Activated B cell treated with CpG ODN at 0.5 μM for 24 hours (primary cell): ENCODE data around the gene PNPLA2. TPM values are rescaled to one million over a fixed set of nuclear protein-coding genes. Genes with fewer than 3 reads are reported as not detected.

Experiments used
- ATAC-seq: fragments of 200-7000 bp; cut with Tn5 transposase; one replicate; pipeline ENCODE4 v1.10.0; 2021; ENCODE audit warnings: low read depth, mild to moderate bottlenecking, moderate library complexity
- CTCF ChIA-PET: fragments of 350-600 bp; sonication (Branson Sonifier 250); formaldehyde crosslinking; loops from one replicate; lab custom pipeline; 2021; ENCODE audit warnings: antibody characterized with exemption; lab: Charles Lee
- POLR2A ChIA-PET: fragments of 350-600 bp; sonication (Branson Sonifier 250); formaldehyde crosslinking; loops from one replicate; lab custom pipeline; 2021; ENCODE audit warnings: antibody characterized with exemption; lab: Charles Lee
- DNase-seq: peaks from one replicate; pipeline ENCODE4 v3.0.0; 2022
- H3K27ac Mint-ChIP-seq: one replicate; pipeline ENCODE4 v1.8.0; 2020; ENCODE audit warnings: mixed read lengths
- H3K27me3 Mint-ChIP-seq: one replicate; pipeline ENCODE4 v1.8.0; 2021; ENCODE audit warnings: mixed read lengths
- H3K36me3 Mint-ChIP-seq: one replicate; pipeline ENCODE4 v1.8.0; 2021; ENCODE audit warnings: low read depth, mixed read lengths
- H3K4me1 Mint-ChIP-seq: one replicate; pipeline ENCODE4 v1.8.0; 2021; ENCODE audit warnings: mixed read lengths
- H3K4me3 Mint-ChIP-seq: one replicate; pipeline ENCODE4 v1.8.0; 2020; ENCODE audit warnings: mild to moderate bottlenecking, mixed read lengths
- H3K9me3 Mint-ChIP-seq: one replicate; pipeline ENCODE4 v1.8.0; 2020; ENCODE audit warnings: mixed read lengths
- intact Hi-C: fragments of 100-400 bp; cut with micrococcal nuclease; formaldehyde crosslinking; loops from one replicate; pipeline ENCODE4 v1.15.1; 2024
- total RNA-seq: library from RNA; stranded (reverse); gene quantifications from 2 replicates; pipeline ENCODE4 v1.2.3, GENCODE V29; 2022
- TF ChIP-seq, protein P1 (sequence below): fragments of 200-600 bp; IDR thresholded peaks from one replicate; pipeline ENCODE4 v1.8.0; 2022; ENCODE audit warnings: antibody characterized with exemption, mild to moderate bottlenecking

Gene PNPLA2
- total RNA-seq, 1 donor from 2014 or later = 53.2 TPM

DNA sequence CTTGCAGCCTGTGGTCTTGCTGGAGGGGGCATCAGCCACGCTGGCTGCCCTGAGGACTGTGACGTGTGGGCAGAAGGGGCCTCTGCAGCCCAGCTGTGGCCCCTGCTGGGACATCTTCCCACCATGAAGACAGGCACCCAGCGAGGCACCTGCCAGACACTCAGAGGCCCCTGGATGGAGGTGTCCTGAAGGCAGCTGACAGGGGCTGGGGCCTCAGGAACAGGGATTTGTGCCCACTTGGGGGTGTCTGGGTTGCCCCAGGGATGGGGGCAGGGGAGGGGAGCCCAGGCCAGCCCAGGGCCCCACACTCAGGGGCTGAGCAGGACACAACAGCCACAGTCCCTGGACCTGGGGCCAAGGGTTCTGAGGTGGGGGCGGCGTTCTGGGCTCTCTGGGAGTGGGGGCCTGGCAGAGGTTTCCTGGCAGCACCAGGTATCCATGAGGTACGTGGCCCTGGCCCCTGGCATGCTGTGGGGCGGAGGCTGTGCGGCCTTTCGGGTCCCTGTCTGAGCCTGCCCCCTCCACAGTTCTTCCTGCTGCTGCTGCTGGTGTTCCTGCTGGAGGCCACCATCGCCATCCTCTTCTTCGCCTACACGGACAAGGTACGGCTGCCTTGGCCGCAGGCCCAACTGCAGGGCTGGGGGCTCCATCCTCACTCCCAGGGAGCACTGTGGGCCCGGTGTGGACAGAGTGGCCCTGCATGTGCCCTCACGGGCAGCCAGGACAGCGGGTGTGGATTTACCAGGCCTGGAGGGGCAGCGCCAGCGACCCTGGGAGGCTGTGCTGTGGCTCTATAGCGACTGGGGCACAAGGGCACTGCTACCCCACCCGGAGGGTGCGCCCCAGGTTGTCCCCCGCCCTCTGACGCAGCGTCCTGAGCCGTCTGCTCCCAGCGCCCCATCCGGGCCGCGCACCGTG is 45.5 kb downstream of the PNPLA2 start:
- Mint-ChIP-seq H3K4me3 (no peak overlapping the region), H3K9me3 (no peaks in the 10 kb centered on the region), H3K4me1 (no peaks in the 10 kb centered on the region), H3K27me3 (no peaks in the 10 kb centered on the region), H3K36me3 (peaks cover 4% of the 10 kb centered on the region), H3K27ac (no peak overlapping the region)
- ChIA-PET CTCF (no interaction called here), POLR2A (interaction anchor here (0.9 kb wide), 1 partner anchor 625 kb away, joined by 3 read pairs; no protein-coding TSS in a partner anchor)
- intact Hi-C loops = loop anchor here (10.0 kb wide), 1 partner anchor 621 kb away; the partner anchor contains the start of gene MOB2
- TF ChIP-seq, protein P1, sequence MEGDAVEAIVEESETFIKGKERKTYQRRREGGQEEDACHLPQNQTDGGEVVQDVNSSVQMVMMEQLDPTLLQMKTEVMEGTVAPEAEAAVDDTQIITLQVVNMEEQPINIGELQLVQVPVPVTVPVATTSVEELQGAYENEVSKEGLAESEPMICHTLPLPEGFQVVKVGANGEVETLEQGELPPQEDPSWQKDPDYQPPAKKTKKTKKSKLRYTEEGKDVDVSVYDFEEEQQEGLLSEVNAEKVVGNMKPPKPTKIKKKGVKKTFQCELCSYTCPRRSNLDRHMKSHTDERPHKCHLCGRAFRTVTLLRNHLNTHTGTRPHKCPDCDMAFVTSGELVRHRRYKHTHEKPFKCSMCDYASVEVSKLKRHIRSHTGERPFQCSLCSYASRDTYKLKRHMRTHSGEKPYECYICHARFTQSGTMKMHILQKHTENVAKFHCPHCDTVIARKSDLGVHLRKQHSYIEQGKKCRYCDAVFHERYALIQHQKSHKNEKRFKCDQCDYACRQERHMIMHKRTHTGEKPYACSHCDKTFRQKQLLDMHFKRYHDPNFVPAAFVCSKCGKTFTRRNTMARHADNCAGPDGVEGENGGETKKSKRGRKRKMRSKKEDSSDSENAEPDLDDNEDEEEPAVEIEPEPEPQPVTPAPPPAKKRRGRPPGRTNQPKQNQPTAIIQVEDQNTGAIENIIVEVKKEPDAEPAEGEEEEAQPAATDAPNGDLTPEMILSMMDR = no peak
- ATAC-seq (no peak), DNase-seq (no peak)

DNA sequence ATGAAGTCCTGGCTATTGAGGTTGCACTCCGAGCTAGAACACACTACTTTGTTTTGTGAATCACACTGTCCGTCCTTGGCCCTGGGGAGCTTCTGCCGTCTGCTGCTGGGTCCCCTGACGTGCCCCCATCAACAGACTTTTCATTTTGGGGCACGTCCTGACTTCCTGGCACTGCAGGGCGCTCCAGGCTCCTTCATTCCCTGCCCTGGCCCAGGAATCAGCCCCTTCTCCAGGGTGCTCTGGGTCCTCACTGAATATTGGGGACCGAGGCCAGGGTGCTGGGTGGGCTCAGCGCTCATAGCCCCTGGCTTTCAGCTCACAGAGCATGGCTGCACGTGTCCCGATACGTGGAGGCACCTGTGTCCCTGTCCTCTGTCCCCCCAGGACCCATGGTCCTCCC is 46.2 kb downstream of the PNPLA2 start:
- no peak for ATAC-seq
- ChIA-PET POLR2A (interaction anchor here (0.9 kb wide), 1 partner anchor 624 kb away, joined by 3 read pairs; no protein-coding TSS in a partner anchor), CTCF (no interaction called here)
- intact Hi-C loops = loop anchor here (10.0 kb wide), 1 partner anchor 620 kb away; the partner anchor contains the start of gene MOB2
- no peaks in the 10 kb centered on the region for H3K4me1 Mint-ChIP-seq
- H3K36me3 Mint-ChIP-seq = peaks cover 4% of the 10 kb centered on the region
- TF ChIP-seq, protein P1 = no peak
- no peaks in the 10 kb centered on the region for H3K9me3 Mint-ChIP-seq
- H3K27me3 Mint-ChIP-seq = no peaks in the 10 kb centered on the region
- no peak overlapping the region for H3K4me3 Mint-ChIP-seq
- no peak for DNase-seq
- no peak overlapping the region for H3K27ac Mint-ChIP-seq

DNA sequence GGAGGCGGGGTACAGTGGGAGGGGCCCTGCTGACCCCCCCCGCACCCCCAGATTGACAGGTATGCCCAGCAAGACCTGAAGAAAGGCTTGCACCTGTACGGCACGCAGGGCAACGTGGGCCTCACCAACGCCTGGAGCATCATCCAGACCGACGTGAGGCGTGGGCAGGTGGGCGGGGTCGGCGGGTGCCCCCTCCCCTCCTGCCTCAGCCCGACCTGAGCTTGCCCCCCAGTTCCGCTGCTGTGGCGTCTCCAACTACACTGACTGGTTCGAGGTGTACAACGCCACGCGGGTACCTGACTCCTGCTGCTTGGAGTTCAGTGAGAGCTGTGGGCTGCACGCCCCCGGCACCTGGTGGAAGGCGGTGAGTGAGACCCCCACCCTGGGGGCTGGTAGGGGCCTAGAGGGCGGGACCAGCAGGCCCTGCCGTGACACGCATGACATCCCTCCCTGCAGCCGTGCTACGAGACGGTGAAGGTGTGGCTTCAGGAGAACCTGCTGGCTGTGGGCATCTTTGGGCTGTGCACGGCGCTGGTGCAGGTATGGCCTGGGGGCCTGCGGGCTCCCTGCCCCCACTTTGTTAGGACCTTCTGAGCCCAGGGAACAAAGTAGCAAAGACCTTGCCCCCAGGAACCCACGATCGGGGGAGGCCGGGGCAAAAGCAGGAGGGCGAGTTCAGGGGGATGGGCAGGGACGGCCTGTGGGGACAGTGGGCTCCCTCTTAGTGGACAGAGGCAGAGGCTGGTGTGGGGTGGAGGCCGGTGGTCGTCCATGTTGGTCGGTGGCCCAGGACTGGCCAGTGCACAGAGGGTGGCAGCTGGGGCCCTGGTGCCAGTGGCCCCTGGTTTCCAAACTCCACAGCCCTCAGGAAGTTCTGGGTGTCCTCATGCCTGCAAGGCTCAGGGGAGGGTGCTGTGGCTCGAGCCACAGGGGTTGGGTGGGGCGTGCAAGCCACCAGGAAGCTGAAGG is 47.0 kb downstream of the PNPLA2 start:
- no peaks in the 10 kb centered on the region for H3K4me1 Mint-ChIP-seq
- ATAC-seq (no peak), DNase-seq (no peak)
- no peaks in the 10 kb centered on the region for H3K27me3 Mint-ChIP-seq
- ChIA-PET CTCF (no interaction called here), POLR2A (no interaction called here)
- H3K36me3 Mint-ChIP-seq = peaks cover 4% of the 10 kb centered on the region
- TF ChIP-seq, protein P1 = no peak
- H3K4me3 Mint-ChIP-seq = no peak overlapping the region
- intact Hi-C loops = loop anchor here (10.0 kb wide), 1 partner anchor 619 kb away; the partner anchor contains the start of gene MOB2
- no peaks in the 10 kb centered on the region for H3K9me3 Mint-ChIP-seq
- no peak overlapping the region for H3K27ac Mint-ChIP-seq

DNA sequence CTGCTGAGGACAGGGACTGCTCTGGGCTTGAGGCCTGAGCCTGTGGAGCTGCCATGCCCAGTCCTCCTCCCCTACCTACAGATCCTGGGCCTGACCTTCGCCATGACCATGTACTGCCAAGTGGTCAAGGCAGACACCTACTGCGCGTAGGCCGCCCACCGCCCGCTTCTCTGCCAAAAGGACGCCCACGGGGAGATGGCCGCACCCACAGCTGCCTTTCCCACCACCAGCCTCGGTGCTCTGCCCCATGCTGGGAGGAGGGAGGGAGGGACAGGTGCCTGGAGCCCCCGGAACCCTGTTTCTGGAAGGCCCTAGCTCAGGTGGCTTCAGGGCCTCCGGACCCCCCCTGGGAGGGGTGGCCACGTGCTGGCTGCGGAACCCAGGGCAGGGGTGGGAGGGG is 47.8 kb downstream of the PNPLA2 start:
- TF ChIP-seq, protein P1 = no peak
- Mint-ChIP-seq H3K4me3 (no peak overlapping the region), H3K9me3 (no peaks in the 10 kb centered on the region), H3K4me1 (no peaks in the 10 kb centered on the region), H3K27ac (no peak overlapping the region), H3K27me3 (no peaks in the 10 kb centered on the region), H3K36me3 (peaks cover 4% of the 10 kb centered on the region)
- ChIA-PET CTCF (no interaction called here), POLR2A (no interaction called here)
- intact Hi-C loops = loop anchor here (10.0 kb wide), 1 partner anchor 618 kb away; the partner anchor contains the start of gene MOB2
- DNase-seq (no peak), ATAC-seq (no peak)
